NOMO-1 treated with DMSO at 0.1 percent for 48 hours (cell line): ENCODE measurements around the gene ZBTB16.

Source experiments
- DNase-seq: peaks from one replicate; lab custom pipeline; 2025; ENCODE audit not compliant: unreplicated experiment; lab: John Stamatoyannopoulos, UW

The ZBTB16 gene

DNA sequence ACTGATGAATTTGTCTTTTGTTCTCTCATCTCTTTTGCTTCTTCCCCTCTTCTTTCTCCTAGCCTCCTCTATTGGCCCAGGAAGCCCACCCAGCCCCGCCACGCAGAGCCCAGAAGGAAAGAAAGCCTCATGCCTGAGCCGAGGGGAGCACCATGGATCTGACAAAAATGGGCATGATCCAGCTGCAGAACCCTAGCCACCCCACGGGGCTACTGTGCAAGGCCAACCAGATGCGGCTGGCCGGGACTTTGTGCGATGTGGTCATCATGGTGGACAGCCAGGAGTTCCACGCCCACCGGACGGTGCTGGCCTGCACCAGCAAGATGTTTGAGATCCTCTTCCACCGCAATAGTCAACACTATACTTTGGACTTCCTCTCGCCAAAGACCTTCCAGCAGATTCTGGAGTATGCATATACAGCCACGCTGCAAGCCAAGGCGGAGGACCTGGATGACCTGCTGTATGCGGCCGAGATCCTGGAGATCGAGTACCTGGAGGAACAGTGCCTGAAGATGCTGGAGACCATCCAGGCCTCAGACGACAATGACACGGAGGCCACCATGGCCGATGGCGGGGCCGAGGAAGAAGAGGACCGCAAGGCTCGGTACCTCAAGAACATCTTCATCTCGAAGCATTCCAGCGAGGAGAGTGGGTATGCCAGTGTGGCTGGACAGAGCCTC, 3.8 kb downstream of the ZBTB16 start:
- DNase-seq, result no peak

DNA sequence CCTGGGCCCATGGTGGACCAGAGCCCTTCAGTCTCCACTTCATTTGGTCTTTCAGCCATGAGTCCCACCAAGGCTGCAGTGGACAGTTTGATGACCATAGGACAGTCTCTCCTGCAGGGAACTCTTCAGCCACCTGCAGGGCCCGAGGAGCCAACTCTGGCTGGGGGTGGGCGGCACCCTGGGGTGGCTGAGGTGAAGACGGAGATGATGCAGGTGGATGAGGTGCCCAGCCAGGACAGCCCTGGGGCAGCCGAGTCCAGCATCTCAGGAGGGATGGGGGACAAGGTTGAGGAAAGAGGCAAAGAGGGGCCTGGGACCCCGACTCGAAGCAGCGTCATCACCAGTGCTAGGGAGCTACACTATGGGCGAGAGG, 4.3 kb downstream of the ZBTB16 start:
- no peak for DNase-seq

DNA sequence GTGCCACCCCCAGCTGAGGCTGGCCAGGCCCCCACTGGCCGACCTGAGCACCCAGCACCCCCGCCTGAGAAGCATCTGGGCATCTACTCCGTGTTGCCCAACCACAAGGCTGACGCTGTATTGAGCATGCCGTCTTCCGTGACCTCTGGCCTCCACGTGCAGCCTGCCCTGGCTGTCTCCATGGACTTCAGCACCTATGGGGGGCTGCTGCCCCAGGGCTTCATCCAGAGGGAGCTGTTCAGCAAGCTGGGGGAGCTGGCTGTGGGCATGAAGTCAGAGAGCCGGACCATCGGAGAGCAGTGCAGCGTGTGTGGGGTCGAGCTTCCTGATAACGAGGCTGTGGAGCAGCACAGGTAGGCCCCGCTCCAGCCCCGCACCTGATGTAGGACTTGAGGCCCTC, 4.7 kb downstream of the ZBTB16 start:
- no peak for DNase-seq

GRCh38 chr11:114065094-114065493, 5.6 kb downstream of the ZBTB16 start:
- DNase-seq, result no peak

DNA sequence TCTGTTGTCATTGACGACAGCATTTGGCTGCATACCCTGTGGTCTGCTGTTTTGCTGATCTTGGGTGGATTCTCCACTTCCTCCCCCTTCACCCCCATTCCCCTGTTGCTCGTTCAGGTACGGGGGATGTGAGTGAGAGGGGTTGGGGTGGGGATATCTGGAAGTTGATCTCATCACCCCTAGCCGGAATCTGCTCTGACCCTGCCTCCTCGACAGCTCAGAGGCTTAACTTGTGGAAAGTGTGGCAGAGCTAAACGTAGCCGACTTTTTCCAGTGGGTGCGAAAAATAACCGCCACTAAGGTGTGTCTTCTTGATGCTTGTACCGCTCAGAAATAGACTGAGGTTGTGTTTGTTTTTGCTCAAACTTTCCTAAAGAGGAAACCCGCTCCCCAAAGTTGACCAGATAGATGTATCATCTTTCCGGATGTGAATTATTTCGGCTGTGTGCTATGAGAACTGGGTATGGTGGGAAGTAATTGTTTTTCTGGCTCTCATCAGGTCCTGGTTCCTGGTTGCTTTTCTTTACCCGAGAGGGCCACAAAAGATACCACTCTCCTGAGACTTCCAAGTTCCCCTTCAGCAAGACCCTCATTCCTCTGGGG, 6.6 kb downstream of the ZBTB16 start:
- no peak for DNase-seq

DNA sequence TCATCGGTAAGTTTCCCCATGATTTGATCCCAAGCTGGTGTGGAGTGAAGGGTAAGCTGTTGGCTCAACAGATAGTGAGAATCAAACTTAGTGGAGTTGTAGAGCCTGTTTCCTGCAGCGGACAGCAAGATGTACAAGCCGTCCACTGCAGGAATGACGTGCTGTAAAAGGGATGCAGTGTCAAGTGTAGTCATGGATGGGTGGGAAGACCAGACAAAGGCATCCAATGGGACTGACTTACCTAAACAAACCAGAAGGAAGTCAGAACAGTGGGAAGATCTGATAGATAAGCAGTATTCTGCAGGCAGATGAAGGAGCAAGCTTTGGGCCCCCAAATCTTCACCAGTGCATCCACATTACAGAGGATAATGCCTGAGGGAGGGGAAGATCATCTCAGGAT, 8.8 kb downstream of the ZBTB16 start:
- no peak for DNase-seq

GRCh38 chr11:114070464-114071139, 11.1 kb downstream of the ZBTB16 start:
- no peak for DNase-seq

DNA sequence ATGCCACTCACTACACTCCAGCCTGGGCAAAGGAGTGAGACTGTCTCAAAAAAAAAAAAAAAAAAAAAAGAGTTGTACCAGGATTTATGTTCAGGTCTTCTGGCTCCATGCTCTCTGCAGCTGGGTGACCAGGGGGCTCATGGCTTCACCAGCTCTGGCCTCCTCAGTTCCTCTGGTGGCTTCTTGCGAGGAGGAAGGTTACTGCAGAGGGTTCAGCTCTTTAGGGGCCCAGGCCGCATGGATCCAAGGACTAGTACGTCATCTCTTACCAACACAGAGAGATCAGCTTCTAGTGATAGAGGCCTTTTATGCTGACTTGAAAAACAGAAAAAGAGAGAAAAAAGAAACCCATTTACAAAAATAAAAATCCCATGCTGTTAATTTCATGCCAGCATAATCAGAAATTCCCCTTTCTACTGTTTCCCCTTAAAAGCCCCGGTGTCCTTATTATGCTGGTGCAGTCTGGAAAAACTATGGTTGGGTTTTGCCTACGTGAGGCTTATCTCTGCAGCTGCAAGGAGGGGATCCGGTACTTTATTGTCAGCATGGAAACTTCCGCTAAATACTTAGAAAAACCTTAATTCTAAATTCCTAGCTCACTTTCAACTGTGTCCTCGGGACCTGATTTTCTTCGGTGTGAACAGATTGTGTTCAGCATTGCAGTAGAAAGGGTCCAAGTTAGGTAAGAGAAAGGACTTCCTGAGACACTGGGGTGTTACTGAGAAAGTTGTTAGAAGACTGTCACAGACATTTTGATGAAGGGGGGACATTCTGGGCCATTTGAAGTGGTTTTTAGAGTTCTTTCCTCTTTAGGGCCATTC, 13.7 kb downstream of the ZBTB16 start:
- no peak for DNase-seq

DNA sequence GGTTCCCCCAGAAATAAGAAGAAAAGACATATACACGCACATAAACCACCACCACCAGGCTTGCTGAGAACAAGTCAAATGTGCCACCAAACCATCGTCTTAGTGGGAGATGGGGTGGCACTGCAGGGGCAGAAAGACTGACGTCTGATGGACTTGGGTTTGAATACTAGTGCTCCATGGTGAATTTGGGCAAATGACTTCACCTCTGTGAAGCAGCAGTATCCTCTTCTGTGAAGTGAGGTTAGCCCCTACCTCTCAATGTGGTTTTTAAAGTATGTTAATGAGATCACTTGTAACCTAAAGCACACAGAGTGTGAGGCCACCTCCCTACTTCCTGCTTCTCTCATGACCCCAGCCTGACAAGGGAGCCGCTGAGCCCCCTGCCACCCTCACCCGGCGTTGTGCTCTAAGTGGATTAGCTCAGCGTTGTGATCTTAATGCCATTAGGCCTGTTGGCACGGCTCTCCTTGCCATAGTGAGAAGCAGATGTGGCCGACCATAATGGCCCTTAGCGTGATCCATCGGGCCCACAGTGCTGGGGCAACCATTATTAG, 14.4 kb downstream of the ZBTB16 start:
- DNase-seq, result no peak

GRCh38 chr11:114074546-114075343, 15.2 kb downstream of the ZBTB16 start:
- DNase-seq, result peak; percentile 38

GRCh38 chr11:114075344-114075610, 15.8 kb downstream of the ZBTB16 start:
- DNase-seq, result no peak

DNA sequence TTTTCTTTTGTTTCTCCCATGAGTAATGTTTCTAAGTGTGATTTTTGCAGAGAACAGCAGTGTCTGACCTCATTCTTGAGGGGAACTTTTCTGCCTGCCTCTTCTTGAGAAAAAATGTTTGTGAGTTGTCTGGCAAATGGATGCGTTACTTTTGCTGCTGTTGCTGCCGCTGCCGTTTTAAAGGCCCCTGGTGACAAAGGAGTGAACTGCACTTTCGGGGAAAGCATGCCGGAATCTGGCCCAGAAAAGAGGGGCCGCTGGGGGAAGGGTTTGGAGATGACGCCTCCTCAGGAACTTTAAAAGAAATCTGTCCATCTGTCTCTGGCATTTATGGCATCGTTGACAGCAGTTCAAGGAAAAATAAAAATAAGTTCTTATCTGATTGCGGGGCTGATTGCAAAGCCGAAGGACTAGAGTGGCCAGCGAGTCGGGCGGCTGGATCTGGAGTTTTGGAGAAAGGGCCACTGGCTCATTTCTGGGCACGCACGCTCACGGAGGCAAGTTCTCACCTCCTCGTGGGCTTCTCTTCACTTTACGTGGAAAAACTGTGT, 16.5 kb downstream of the ZBTB16 start:
- no peak for DNase-seq

DNA sequence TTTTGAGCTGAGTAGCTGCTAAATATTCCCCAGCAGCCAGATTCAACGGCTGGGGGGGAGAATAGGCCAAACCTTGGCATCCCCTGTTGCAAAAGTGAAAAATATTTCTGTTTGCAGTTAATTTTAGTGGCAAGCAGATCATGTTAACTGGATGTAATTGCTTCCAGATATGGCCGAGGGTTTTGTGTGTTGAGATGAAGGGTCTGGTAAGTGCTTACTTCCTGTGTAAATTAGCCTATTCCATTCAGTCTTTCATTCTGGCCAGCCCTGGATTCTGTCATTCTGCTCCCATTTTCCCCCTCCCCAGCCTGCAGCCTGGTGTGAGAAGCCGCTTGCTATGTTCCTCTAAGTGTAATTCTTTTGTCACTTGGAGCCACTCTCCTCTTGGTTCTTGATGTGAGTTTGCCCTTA, 17.4 kb downstream of the ZBTB16 start:
- no peak for DNase-seq

DNA sequence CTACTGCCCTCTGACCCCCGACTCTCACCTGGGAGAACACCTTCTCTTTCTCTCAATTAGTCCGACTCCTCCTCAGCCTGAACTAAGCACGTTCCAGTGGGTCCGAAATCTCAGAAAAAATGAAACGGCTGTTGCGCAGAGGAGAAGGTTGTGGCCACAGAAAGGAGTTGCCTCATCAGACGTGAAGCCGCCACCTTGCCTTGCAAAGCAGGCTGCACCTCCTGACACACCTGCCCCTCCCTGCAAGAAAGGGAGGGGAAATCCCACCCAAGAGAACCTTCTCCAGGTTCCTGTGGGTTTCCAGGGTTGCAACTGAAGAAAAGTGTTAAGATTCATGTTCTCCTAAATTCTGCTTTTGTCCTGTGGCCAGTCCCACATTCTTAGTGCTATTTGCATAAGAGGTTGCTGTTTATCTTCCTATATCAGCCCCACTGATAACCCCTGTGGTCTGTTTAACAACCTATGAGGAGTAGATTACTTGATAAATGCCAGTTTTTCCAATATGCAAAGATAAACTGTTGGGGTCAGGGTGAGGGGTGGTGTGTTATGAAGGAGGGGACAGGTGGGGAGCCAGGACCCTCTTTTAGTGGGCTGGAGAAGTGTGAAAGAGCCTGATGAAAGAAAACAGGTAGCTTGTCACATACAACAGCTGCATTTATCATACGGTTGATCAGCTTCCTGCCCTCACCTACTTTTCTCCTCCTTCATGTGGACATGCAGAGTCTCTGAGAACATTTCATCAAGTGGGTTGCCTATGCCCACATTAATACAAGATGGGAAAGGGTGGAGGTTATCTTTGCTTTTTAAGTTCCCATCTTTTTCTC, 18.2 kb downstream of the ZBTB16 start:
- DNase-seq, result no peak

DNA sequence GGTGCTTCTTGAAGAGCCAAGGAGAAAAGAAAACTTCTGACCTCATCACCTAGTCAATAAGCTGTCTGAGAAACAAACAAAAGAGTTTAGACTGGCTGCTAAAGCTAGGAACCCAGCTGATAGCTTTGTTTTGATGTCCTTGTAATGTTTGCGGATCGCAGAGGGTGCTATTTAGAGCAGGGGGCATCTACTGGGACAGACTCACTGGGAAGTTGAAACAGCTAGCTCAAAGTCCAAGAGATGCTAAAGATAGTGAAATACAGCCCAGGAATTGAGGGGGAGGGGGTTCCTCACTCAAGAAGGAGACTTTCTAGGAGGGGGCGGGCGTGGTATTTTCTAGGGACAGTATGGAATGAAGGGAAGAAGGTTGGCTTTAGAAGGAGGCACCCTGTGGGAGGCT, 18.9 kb downstream of the ZBTB16 start:
- DNase-seq, result no peak

DNA sequence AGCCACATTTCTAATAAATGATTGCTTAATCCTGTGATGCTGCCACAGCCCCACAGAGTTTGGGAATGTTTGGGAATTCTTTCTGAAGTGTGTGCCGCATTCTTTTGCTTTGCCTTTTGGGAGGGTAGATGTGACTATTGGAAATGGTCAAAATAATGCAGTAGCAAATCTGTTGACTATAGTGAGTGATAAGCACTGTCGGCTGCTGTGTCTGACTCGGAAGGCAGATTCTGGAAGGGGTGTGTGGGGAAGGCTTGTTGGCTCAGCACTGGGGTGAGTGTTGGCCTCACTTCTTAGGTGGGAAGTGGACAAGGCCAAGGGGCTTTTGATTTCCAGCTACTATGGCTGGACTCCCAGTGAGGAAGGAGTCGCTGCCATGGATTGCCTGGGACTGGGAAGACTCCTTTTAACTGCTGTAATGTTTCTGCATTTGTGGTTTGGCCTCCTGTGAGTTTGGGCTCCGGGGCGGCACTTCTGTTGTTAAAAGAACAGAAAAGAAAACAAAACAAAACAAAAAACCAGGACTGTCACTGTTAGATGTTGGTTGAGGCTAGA, 20.1 kb downstream of the ZBTB16 start:
- no peak for DNase-seq

GRCh38 chr11:114080219-114080618, 20.7 kb downstream of the ZBTB16 start:
- peak; percentile 82 for DNase-seq

DNA sequence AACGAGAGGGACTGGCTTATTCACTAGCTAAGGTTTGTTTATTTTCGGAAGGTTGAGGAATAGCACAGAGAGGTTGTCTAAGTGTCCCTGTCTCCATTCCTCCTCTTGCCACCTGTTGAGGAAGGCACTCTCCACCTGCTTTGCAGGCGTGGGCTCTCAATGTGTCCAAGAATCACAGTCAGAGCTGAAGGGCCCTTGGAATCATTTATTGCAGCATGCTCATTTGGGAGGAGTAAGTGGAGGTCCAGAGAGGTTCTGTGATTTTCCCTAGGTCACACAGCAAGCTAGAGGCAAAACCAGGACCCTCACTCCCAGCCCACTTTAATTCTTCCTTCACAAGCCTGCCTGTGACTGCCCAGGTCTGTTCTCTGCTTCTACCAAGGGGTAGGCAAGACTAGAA, 21.3 kb downstream of the ZBTB16 start:
- no peak for DNase-seq

- DNase-seq, result no peak
Measured at GRCh38 chr11:114081641-114082414, 22.3 kb downstream of the ZBTB16 start.
